ENCODE measurements around the gene RAB19.

- TF ChIP-seq MAZ (CRISPR knock-in tag; conservative IDR thresholded peaks at IDR 0.05 in 1 of 2, IDR thresholded peaks at IDR 0.05 in 1 of 2) = no peak
- TF ChIP-seq POLR2H (tag; IDR thresholded peaks at IDR 0.05; ENCODE audit: low read depth) = no peak
- TF ChIP-seq NR2C2 (CRISPR knock-in tag; IDR thresholded peaks at IDR 0.05) = no peak
- peak; percentile 34; the same call in 1 of the 2 replicates for TF ChIP-seq NR2C2 (tag; IDR thresholded peaks at IDR 0.05)
- no peak for TF ChIP-seq MAFF (IDR thresholded peaks at IDR 0.05; ENCODE audit: low read length)
- TF ChIP-seq PATZ1 (CRISPR knock-in tag; IDR thresholded peaks at IDR 0.05; ENCODE audit: borderline replicate concordance) = no peak
- TF ChIP-seq, protein P1, sequence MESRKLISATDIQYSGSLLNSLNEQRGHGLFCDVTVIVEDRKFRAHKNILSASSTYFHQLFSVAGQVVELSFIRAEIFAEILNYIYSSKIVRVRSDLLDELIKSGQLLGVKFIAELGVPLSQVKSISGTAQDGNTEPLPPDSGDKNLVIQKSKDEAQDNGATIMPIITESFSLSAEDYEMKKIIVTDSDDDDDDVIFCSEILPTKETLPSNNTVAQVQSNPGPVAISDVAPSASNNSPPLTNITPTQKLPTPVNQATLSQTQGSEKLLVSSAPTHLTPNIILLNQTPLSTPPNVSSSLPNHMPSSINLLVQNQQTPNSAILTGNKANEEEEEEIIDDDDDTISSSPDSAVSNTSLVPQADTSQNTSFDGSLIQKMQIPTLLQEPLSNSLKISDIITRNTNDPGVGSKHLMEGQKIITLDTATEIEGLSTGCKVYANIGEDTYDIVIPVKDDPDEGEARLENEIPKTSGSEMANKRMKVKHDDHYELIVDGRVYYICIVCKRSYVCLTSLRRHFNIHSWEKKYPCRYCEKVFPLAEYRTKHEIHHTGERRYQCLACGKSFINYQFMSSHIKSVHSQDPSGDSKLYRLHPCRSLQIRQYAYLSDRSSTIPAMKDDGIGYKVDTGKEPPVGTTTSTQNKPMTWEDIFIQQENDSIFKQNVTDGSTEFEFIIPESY (CRISPR knock-in tag; IDR thresholded peaks at IDR 0.05) = no peak
- TF ChIP-seq, protein P2, sequence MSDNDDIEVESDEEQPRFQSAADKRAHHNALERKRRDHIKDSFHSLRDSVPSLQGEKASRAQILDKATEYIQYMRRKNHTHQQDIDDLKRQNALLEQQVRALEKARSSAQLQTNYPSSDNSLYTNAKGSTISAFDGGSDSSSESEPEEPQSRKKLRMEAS (CRISPR knock-in tag; IDR thresholded peaks at IDR 0.05) = no peak
- TF ChIP-seq RAD21 (CRISPR knock-in tag; conservative IDR thresholded peaks at IDR 0.05 in 1 of 2, IDR thresholded peaks at IDR 0.05 in 1 of 2) = no peak
- no peak for TF ChIP-seq POLR2AphosphoS5 (IDR thresholded peaks at IDR 0.05; ENCODE audit: control insufficient read depth, insufficient read depth, low read depth, low read length)
- TF ChIP-seq SIN3A (IDR thresholded peaks at IDR 0.05; ENCODE audit: borderline replicate concordance in 2 of 2, control insufficient read depth in 1 of 2, low read depth in 2 of 2, low read length in 2 of 2) = no peak
- TF ChIP-seq, protein P3, sequence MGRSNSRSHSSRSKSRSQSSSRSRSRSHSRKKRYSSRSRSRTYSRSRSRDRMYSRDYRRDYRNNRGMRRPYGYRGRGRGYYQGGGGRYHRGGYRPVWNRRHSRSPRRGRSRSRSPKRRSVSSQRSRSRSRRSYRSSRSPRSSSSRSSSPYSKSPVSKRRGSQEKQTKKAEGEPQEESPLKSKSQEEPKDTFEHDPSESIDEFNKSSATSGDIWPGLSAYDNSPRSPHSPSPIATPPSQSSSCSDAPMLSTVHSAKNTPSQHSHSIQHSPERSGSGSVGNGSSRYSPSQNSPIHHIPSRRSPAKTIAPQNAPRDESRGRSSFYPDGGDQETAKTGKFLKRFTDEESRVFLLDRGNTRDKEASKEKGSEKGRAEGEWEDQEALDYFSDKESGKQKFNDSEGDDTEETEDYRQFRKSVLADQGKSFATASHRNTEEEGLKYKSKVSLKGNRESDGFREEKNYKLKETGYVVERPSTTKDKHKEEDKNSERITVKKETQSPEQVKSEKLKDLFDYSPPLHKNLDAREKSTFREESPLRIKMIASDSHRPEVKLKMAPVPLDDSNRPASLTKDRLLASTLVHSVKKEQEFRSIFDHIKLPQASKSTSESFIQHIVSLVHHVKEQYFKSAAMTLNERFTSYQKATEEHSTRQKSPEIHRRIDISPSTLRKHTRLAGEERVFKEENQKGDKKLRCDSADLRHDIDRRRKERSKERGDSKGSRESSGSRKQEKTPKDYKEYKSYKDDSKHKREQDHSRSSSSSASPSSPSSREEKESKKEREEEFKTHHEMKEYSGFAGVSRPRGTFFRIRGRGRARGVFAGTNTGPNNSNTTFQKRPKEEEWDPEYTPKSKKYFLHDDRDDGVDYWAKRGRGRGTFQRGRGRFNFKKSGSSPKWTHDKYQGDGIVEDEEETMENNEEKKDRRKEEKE (IDR thresholded peaks at IDR 0.05; ENCODE audit: borderline replicate concordance in 1 of 2, control insufficient read depth in 1 of 2, low read depth in 2 of 2, low read length in 1 of 2) = no peak
- no peak for TF ChIP-seq CTCF (IDR thresholded peaks at IDR 0.05 in 2 of 3, conservative IDR thresholded peaks at IDR 0.05 in 1 of 3; ENCODE audit: insufficient read depth in 2 of 3, low read depth in 1 of 3, low read length in 3 of 3)
- TF ChIP-seq, protein P4, sequence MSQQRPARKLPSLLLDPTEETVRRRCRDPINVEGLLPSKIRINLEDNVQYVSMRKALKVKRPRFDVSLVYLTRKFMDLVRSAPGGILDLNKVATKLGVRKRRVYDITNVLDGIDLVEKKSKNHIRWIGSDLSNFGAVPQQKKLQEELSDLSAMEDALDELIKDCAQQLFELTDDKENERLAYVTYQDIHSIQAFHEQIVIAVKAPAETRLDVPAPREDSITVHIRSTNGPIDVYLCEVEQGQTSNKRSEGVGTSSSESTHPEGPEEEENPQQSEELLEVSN (IDR thresholded peaks at IDR 0.05; ENCODE audit: borderline replicate concordance in 1 of 2, extremely low read depth in 1 of 2, insufficient read depth in 1 of 2, insufficient read length in 1 of 2, low read depth in 1 of 2, low read length in 1 of 2, poor library complexity in 1 of 2, severe bottlenecking in 1 of 2) = no peak
These were observed 72.9 kb downstream of the RAB19 start for GRCh38 chr7:140476698-140477261.
